IMR-90 (cell line): ENCODE data around the gene TMEM212. TPM values are rescaled to one million over a fixed set of nuclear protein-coding genes. Genes with fewer than 3 reads are reported as not detected.

Experiments
- ATAC-seq: fragments of 200-7000 bp; cut with Tn5 transposase; 2 replicates; pipeline ENCODE4 v1.9.1; 2020; ENCODE audit warnings: low read depth, mild to moderate bottlenecking, moderate library complexity
- BruUV-seq: library from RNA; stranded (reverse); fragments of 400-500 nt; replicated peaks from 2 replicates; lab custom pipeline; 2021; lab: Mats Ljungman, UMichigan
- CTCF ChIA-PET: fragments of 300-600 bp; formaldehyde crosslinking; extraction: SDS; loops from one replicate; lab custom pipeline; 2021; ENCODE audit warnings: antibody characterized with exemption; lab: Yijun Ruan, JAX
- POLR2A ChIA-PET: fragments of 300-600 bp; sonication (Branson Sonifier 250); formaldehyde crosslinking; loops from one replicate; lab custom pipeline; 2022; ENCODE audit warnings: antibody characterized with exemption; ENCODE audit not compliant: unreplicated experiment; lab: Charles Lee
- DNase-seq: peaks from one replicate; pipeline ENCODE4 v3.0.0; 2013
- H2AFZ ChIP-seq: replicated peaks from 2 replicates; pipeline ENCODE3; 2013; ENCODE audit warnings: low read length, mild to moderate bottlenecking; ENCODE audit not compliant: poor library complexity
- H2AK5ac ChIP-seq: 2 replicates; pipeline ENCODE4 v1.6.1; 2013; ENCODE audit warnings: low read depth, low read length, inconsistent platforms
- H2AK9ac ChIP-seq: replicated peaks from 2 replicates; pipeline ENCODE3; 2013; ENCODE audit warnings: mild to moderate bottlenecking, low read depth, low read length, moderate library complexity; ENCODE audit not compliant: poor library complexity
- H2BK120ac ChIP-seq: 2 replicates; pipeline ENCODE4 v1.6.1; 2013; ENCODE audit warnings: low read depth, low read length, inconsistent platforms
- H2BK15ac ChIP-seq: 3 replicates; pipeline ENCODE4 v1.6.1; 2013; ENCODE audit warnings: low read depth, low read length, inconsistent platforms
- H2BK20ac ChIP-seq: 2 replicates; pipeline ENCODE4 v1.6.1; 2013; ENCODE audit warnings: low read depth, mild to moderate bottlenecking, inconsistent platforms, low read length, moderate library complexity
- H2BK5ac ChIP-seq: 2 replicates; pipeline ENCODE4 v1.6.1; 2013; ENCODE audit warnings: mild to moderate bottlenecking, low read depth, low read length, inconsistent platforms; ENCODE audit not compliant: poor library complexity, severe bottlenecking
- H3K14ac ChIP-seq: replicated peaks from 2 replicates; pipeline ENCODE4 v1.6.1; 2013; ENCODE audit warnings: low read depth, low read length, inconsistent platforms
- H3K18ac ChIP-seq: 2 replicates; pipeline ENCODE4 v1.6.1; 2013; ENCODE audit warnings: low read depth, low read length, control low read depth
- H3K23ac ChIP-seq: 2 replicates; pipeline ENCODE4 v1.6.1; 2013; ENCODE audit warnings: low read depth, low read length, inconsistent platforms
- H3K27ac ChIP-seq: 2 replicates; pipeline ENCODE4 v1.5.1; 2013; ENCODE audit warnings: mild to moderate bottlenecking, control low read depth, low read length; ENCODE audit not compliant: insufficient read depth
- H3K27me3 ChIP-seq: 2 replicates; pipeline ENCODE4 v1.6.1; 2013; ENCODE audit warnings: low read length; ENCODE audit not compliant: control insufficient read depth, insufficient read depth
- H3K36me3 ChIP-seq: 2 replicates; pipeline ENCODE4 v1.6.1; 2013; ENCODE audit warnings: low read length, mixed read lengths; ENCODE audit not compliant: control insufficient read depth, insufficient read depth
- H3K4ac ChIP-seq: 2 replicates; pipeline ENCODE4 v1.6.1; 2013; ENCODE audit warnings: low read depth, low read length, inconsistent platforms
- H3K4me1 ChIP-seq: 2 replicates; pipeline ENCODE4 v1.6.1; 2013; ENCODE audit warnings: low read length, mixed read lengths; ENCODE audit not compliant: control insufficient read depth, insufficient read depth
- H3K4me2 ChIP-seq: 2 replicates; pipeline ENCODE4 v1.6.1; 2013; ENCODE audit warnings: low read depth, mild to moderate bottlenecking, control low read depth, low read length, moderate library complexity
- H3K4me3 ChIP-seq: 2 replicates; pipeline ENCODE4 v1.5.1; 2013; ENCODE audit warnings: low read depth, mild to moderate bottlenecking, control low read depth, low read length, moderate library complexity; ENCODE audit not compliant: insufficient read depth
- H3K56ac ChIP-seq: 2 replicates; pipeline ENCODE4 v1.6.1; 2013; ENCODE audit warnings: low read length, inconsistent platforms; ENCODE audit not compliant: insufficient read depth; ENCODE audit errors: extremely low read depth
- H3K79me1 ChIP-seq, 2 experiments: 2 replicates each; pipeline ENCODE4 v1.6.1; 2013; ENCODE audit warnings: low read length in 2 of 2, inconsistent platforms in 1 of 2, low read depth in 1 of 2
- H3K9ac ChIP-seq: 2 replicates; pipeline ENCODE4 v1.6.1; 2013; ENCODE audit warnings: low read depth, low read length, control low read depth
- H3K9me1 ChIP-seq: 2 replicates; pipeline ENCODE4 v1.6.1; 2013; ENCODE audit warnings: low read length, inconsistent platforms; ENCODE audit not compliant: insufficient read depth
- H3K9me3 ChIP-seq: 2 replicates; pipeline ENCODE4 v1.6.1; 2013; ENCODE audit warnings: low read length; ENCODE audit not compliant: control insufficient read depth, insufficient read depth
- H4K20me1 ChIP-seq: 2 replicates; pipeline ENCODE4 v1.6.1; 2013; ENCODE audit warnings: low read length, inconsistent platforms; ENCODE audit not compliant: insufficient read depth
- H4K5ac ChIP-seq: 2 replicates; pipeline ENCODE4 v1.6.1; 2013; ENCODE audit warnings: mild to moderate bottlenecking, low read depth, low read length, control low read depth
- H4K8ac ChIP-seq, 2 experiments: 2 replicates each; pipeline ENCODE4 v1.6.1; 2013; ENCODE audit warnings: low read depth in 2 of 2, low read length in 2 of 2, control low read depth in 1 of 2, inconsistent platforms in 1 of 2
- H4K91ac ChIP-seq: 2 replicates; pipeline ENCODE4 v1.6.1; 2013; ENCODE audit warnings: low read depth, low read length, inconsistent platforms; ENCODE audit not compliant: insufficient read depth
- CEBPB ChIP-seq: IDR thresholded peaks from 2 replicates; pipeline ENCODE4 v1.6.1; 2012; ENCODE audit warnings: low read depth, low read length, improper control_type of control experiment
- CHD1 ChIP-seq: IDR thresholded peaks from 2 replicates; pipeline ENCODE4 v1.6.1; 2012; ENCODE audit warnings: low read depth, low read length, improper control_type of control experiment
- FOS ChIP-seq: fragments of 150-350 bp; IDR thresholded peaks from 2 replicates; pipeline ENCODE4 v1.6.1; 2016; ENCODE audit warnings: low read depth, low read length
- MAZ ChIP-seq: IDR thresholded peaks from 2 replicates; pipeline ENCODE4 v1.6.1; 2012; ENCODE audit warnings: low read depth, mild to moderate bottlenecking, low read length, improper control_type of control experiment, moderate library complexity, borderline replicate concordance
- MXI1 ChIP-seq: IDR thresholded peaks from 2 replicates; pipeline ENCODE4 v1.6.1; 2012; ENCODE audit warnings: low read depth, mild to moderate bottlenecking, low read length, moderate library complexity, borderline replicate concordance
- POLR2A ChIP-seq: IDR thresholded peaks from 2 replicates; pipeline ENCODE4 v1.6.1; 2012; ENCODE audit warnings: mild to moderate bottlenecking, low read depth, low read length
- RAD21 ChIP-seq: IDR thresholded peaks from 2 replicates; pipeline ENCODE4 v1.6.1; 2012; ENCODE audit warnings: low read length, improper control_type of control experiment
- RFX5 ChIP-seq: IDR thresholded peaks from 2 replicates; pipeline ENCODE4 v1.8.0; 2012; ENCODE audit warnings: low read depth, mild to moderate bottlenecking, low read length, moderate library complexity
- SMC3 ChIP-seq: fragments of 150-350 bp; IDR thresholded peaks from 2 replicates; pipeline ENCODE4 v1.6.1; 2016; ENCODE audit warnings: low read depth, mild to moderate bottlenecking, antibody characterized with exemption, low read length, moderate library complexity
- USF2 ChIP-seq: fragments of 150-350 bp; IDR thresholded peaks from 2 replicates; pipeline ENCODE4 v1.6.1; 2017; ENCODE audit warnings: mild to moderate bottlenecking, antibody characterized with exemption, low read length, low read depth
- dilution Hi-C: fragments of 300-500 bp; cut with HindIII; formaldehyde crosslinking; loops from one replicate; pipeline ENCODE4 v1.14.3; 2018; ENCODE audit warnings: low sequenced_read_pairs; ENCODE audit not compliant: unreplicated experiment
- in situ Hi-C: fragments of 300-500 bp; cut with MboI; formaldehyde crosslinking; loops from 3 replicates; pipeline ENCODE4 v1.14.3; 2019; ENCODE audit warnings: low sequenced_read_pairs, inconsistent platforms, mixed read lengths
- intact Hi-C: fragments of 100-400 bp; cut with micrococcal nuclease; formaldehyde crosslinking; loops from 2 replicates; pipeline ENCODE4 v1.10.0; 2022
- polyA plus RNA-seq, 3 experiments: library from polyadenylated mRNA; depleted of rRNA; stranded (reverse); fragments of >200 nt; gene quantifications; 2 replicates each; pipeline ENCODE4 v1.2.3, GENCODE V29; 2012; ENCODE audit warnings: low replicate concordance in 1 of 3
- total RNA-seq: library from RNA; depleted of rRNA; stranded (reverse); fragments of >200 nt; gene quantifications from 2 replicates; pipeline ENCODE4 v1.2.3, GENCODE V29; 2012
- TF ChIP-seq, protein P1 (sequence below): conservative IDR thresholded peaks from 2 replicates; pipeline ENCODE4 v1.5.1; 2012; ENCODE audit warnings: mild to moderate bottlenecking, low read depth, low read length, improper control_type of control experiment
- TF ChIP-seq, protein P2 (sequence below): fragments of 150-350 bp; IDR thresholded peaks from 2 replicates; pipeline ENCODE4 v1.6.1; 2016; ENCODE audit warnings: low read depth, mild to moderate bottlenecking, low read length, moderate library complexity, borderline replicate concordance

Gene TMEM212
- total and polyA plus RNA-seq, 2 of the 4 experiments (the other 2 are of a cell fraction): not detected

- Histone ChIP-seq H3K79me1 (0 out of 4 replicates have a peak, but pooled peaks cover 0 to 4% of the 10 kb centered on the region in 2 experiments), H3K9me3 (no peaks in the 10 kb centered on the region), H3K4me1 (peaks cover 13% of the 10 kb centered on the region), H3K14ac (no peak overlapping the region), H3K23ac (no peak overlapping the region), H3K9me1 (peaks cover 4% of the 10 kb centered on the region), H3K4me3 (no peak overlapping the region), H4K91ac (no peak overlapping the region), H2AK9ac (no peak overlapping the region), H3K27ac (no peak overlapping the region), H2BK5ac (no peak overlapping the region), H3K18ac (no peak overlapping the region), H2BK120ac (no peak overlapping the region), H3K9ac (no peak overlapping the region), H4K8ac (no peak overlapping the region), H3K36me3 (no peaks in the 10 kb centered on the region), H3K56ac (no peak overlapping the region), H2BK15ac (no peak overlapping the region), H3K27me3 (no peaks in the 10 kb centered on the region), H2AFZ (no peak overlapping the region), H4K20me1 (no peaks in the 10 kb centered on the region), H4K5ac (no peak overlapping the region), H2BK20ac (no peak overlapping the region), H3K4me2 (no peak overlapping the region), H3K4ac (no peak overlapping the region), H2AK5ac (no peak overlapping the region; the same call in 1 of the 2 replicates)
- in situ Hi-C loops: no loop called here
- dilution Hi-C loops: no loop called here
- intact Hi-C loops: loop anchor here (1.0 to 5.0 kb wide), 2 partner anchors 48 to 184 kb away; no protein-coding TSS in a partner anchor
- CTCF ChIA-PET: interaction anchor here (0.8 to 2.1 kb wide), 10 partner anchors 8 to 498 kb away, joined by 3 to 7 read pairs (median 4); partner anchors contain the start of gene PLD1
- POLR2A ChIA-PET: no interaction called here
- no peak for ATAC-seq
- TF ChIP-seq CHD1 (no peak), POLR2A (no peak), SMC3 (no peak), MXI1 (no peak), MAZ (no peak), CEBPB (no peak), RFX5 (no peak), RAD21 (no peak), USF2 (no peak), FOS (no peak)
- TF ChIP-seq, protein P1, sequence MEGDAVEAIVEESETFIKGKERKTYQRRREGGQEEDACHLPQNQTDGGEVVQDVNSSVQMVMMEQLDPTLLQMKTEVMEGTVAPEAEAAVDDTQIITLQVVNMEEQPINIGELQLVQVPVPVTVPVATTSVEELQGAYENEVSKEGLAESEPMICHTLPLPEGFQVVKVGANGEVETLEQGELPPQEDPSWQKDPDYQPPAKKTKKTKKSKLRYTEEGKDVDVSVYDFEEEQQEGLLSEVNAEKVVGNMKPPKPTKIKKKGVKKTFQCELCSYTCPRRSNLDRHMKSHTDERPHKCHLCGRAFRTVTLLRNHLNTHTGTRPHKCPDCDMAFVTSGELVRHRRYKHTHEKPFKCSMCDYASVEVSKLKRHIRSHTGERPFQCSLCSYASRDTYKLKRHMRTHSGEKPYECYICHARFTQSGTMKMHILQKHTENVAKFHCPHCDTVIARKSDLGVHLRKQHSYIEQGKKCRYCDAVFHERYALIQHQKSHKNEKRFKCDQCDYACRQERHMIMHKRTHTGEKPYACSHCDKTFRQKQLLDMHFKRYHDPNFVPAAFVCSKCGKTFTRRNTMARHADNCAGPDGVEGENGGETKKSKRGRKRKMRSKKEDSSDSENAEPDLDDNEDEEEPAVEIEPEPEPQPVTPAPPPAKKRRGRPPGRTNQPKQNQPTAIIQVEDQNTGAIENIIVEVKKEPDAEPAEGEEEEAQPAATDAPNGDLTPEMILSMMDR: no peak
- TF ChIP-seq, protein P2, sequence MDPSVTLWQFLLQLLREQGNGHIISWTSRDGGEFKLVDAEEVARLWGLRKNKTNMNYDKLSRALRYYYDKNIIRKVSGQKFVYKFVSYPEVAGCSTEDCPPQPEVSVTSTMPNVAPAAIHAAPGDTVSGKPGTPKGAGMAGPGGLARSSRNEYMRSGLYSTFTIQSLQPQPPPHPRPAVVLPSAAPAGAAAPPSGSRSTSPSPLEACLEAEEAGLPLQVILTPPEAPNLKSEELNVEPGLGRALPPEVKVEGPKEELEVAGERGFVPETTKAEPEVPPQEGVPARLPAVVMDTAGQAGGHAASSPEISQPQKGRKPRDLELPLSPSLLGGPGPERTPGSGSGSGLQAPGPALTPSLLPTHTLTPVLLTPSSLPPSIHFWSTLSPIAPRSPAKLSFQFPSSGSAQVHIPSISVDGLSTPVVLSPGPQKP: no peak
- no TSS peak for BruUV-seq
- no peak for DNase-seq
These were observed 12.7 kb upstream of the TMEM212 start for GRCh38 chr3:171830518-171830875.
